GM12874 (cell line): ENCODE data around the gene ZSCAN5A.

Experiments
- CTCF ChIP-seq: IDR thresholded peaks from 2 replicates; pipeline ENCODE4 v1.5.1; 2011; ENCODE audit warnings: low read depth, mild to moderate bottlenecking, control low read depth, low read length, moderate library complexity; ENCODE audit not compliant: insufficient read depth

Gene ZSCAN5A

GRCh38 chr19:56282809-56283208 lies 31.8 kb downstream of the ZSCAN5A start:
- no peak for TF ChIP-seq CTCF

GRCh38 chr19:56273563-56274117 lies 41.0 kb downstream of the ZSCAN5A start:
- TF ChIP-seq CTCF = no peak

GRCh38 chr19:56272161-56272798 lies 42.4 kb downstream of the ZSCAN5A start, which contains the start of gene EDDM13:
EDDM13 (plus strand) TSS chr19:56272748; CDS start chr19:56272835, 87 bp downstream.
- no peak for TF ChIP-seq CTCF

- TF ChIP-seq CTCF = no peak
These were observed 43.5 kb downstream of the ZSCAN5A start for GRCh38 chr19:56271151-56271550.

- TF ChIP-seq CTCF = no peak
These were observed 44.0 kb downstream of the ZSCAN5A start for GRCh38 chr19:56270676-56271075.

- TF ChIP-seq CTCF = no peak
These were observed 45.3 kb downstream of the ZSCAN5A start for GRCh38 chr19:56269348-56269747.

- TF ChIP-seq CTCF = no peak
These were observed 48.6 kb downstream of the ZSCAN5A start for GRCh38 chr19:56266051-56266450.

GRCh38 chr19:56263319-56263718 lies 51.3 kb downstream of the ZSCAN5A start:
- no peak for TF ChIP-seq CTCF
